Activated naive CD8-positive, alpha-beta T cell treated with anti-CD3 and anti-CD28 coated beads, Interleukin-2, amount 10 ng/mL, durations not matched to agents 7 days and 5 days (primary cell): ENCODE measurements around the gene MTURN. TPM values are rescaled to one million over a fixed set of nuclear protein-coding genes. Genes with fewer than 3 reads are reported as not detected.

Experiments
- ATAC-seq: fragments of 150-1000 bp; cut with Tn5 transposase; one replicate; pipeline ENCODE4 v1.10.0; 2021; ENCODE audit warnings: low read depth, moderate library complexity
- POLR2A ChIA-PET: fragments of 350-600 bp; sonication (Branson Sonifier 250); formaldehyde crosslinking; loops from one replicate; lab custom pipeline; 2021; ENCODE audit warnings: antibody characterized with exemption; lab: Charles Lee
- DNase-seq: peaks from one replicate; pipeline ENCODE4 v3.0.0; 2021
- H3K27ac Mint-ChIP-seq: one replicate; pipeline ENCODE4 v1.8.0; 2022; ENCODE audit warnings: mild to moderate bottlenecking, mixed read lengths
- H3K27me3 Mint-ChIP-seq: one replicate; pipeline ENCODE4 v1.8.0; 2022; ENCODE audit warnings: mild to moderate bottlenecking, moderate library complexity, mixed read lengths
- H3K36me3 Mint-ChIP-seq: one replicate; pipeline ENCODE4 v1.8.0; 2021; ENCODE audit warnings: mild to moderate bottlenecking, mixed read lengths
- H3K4me1 Mint-ChIP-seq: one replicate; pipeline ENCODE4 v1.8.0; 2021; ENCODE audit warnings: mixed read lengths
- H3K4me3 Mint-ChIP-seq: one replicate; pipeline ENCODE4 v1.8.0; 2022; ENCODE audit warnings: mild to moderate bottlenecking, moderate library complexity, mixed read lengths
- H3K9me3 Mint-ChIP-seq: one replicate; pipeline ENCODE4 v1.8.0; 2021; ENCODE audit warnings: mixed read lengths
- total RNA-seq, 2 experiments: library from RNA; stranded (reverse); gene quantifications; one replicate each; pipeline ENCODE4 v1.2.3, GENCODE V29; 2021

MTURN gene
- total RNA-seq, 2 experiments from 2014 or later, result 6.1 to 9.7 TPM

- POLR2A ChIA-PET, result interaction anchor here (0.7 kb wide), 1 partner anchor 911 kb away, joined by 3 read pairs; no protein-coding TSS in a partner anchor
- Mint-ChIP-seq H3K9me3 (peaks cover 14% of the 10 kb centered on the region), H3K27ac (no peak overlapping the region), H3K27me3 (no peaks in the 10 kb centered on the region), H3K36me3 (peaks cover 12% of the 10 kb centered on the region), H3K4me1 (peaks cover 2% of the 10 kb centered on the region), H3K4me3 (no peak overlapping the region)
- DNase-seq, result no peak
- no peak for ATAC-seq
Observed at GRCh38 chr7:30114536-30115238, 20.1 kb upstream of the MTURN start.

- Mint-ChIP-seq H3K36me3 (peaks cover 12% of the 10 kb centered on the region), H3K27me3 (no peaks in the 10 kb centered on the region), H3K9me3 (peaks cover 10% of the 10 kb centered on the region), H3K27ac (no peak overlapping the region), H3K4me1 (peaks cover 2% of the 10 kb centered on the region), H3K4me3 (no peak overlapping the region)
- DNase-seq, result no peak
- POLR2A ChIA-PET, result interaction anchor here (0.6 kb wide), 1 partner anchor 21 kb away, joined by 3 read pairs; no protein-coding TSS in a partner anchor
- ATAC-seq, result no peak
Observed at GRCh38 chr7:30115709-30116297, 19.0 kb upstream of the MTURN start.

DNA sequence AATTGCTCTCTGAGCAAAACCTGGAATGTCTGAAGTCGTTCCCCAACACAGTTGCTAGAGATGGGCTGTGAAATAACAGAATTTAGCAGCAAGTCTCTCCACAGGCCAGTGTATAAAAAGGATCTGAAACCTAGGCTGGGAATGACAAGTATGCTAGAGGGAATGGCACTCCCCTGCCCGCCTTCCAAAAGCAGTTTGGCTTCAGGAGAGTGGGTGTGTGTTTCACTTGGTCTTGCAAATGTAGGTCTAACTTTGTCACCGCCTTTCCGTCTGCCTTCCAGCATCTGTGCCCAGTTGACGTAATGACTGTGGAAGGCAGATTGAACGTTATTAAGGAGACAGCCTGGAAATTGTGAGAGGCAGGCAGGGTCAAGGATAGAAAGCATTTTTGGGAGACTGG, 18.0 kb upstream of the MTURN start:
- Mint-ChIP-seq H3K27me3 (no peaks in the 10 kb centered on the region), H3K4me3 (no peak overlapping the region)
- POLR2A ChIA-PET, result interaction anchor here (0.6 kb wide), 1 partner anchor 22 kb away, joined by 3 read pairs; no protein-coding TSS in a partner anchor

DNA sequence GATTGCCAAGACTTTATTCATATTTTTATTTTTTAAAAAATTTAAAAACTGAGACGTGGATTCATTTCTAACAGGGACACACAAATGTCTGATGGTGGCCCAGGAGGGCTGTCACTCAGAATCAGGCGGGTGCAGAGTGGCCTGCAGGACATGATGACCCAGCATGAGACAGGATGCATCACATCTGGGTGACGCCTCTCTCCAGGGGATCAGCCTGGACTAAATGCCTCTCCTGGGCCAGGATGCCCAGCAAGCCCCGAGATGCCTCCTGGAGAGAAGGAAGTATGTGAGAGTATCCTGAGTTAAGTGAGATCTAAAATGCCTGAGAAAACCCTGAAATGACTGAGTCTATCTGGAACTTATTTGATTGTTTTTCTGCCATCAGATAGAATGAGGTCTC, 16.9 kb upstream of the MTURN start:
- peaks cover 9% of the 10 kb centered on the region for H3K9me3 Mint-ChIP-seq
- no peak overlapping the region for H3K27ac Mint-ChIP-seq
- DNase-seq, result no peak
- peaks cover 4% of the 10 kb centered on the region for H3K4me1 Mint-ChIP-seq
- POLR2A ChIA-PET, result no interaction called here
- no peak for ATAC-seq
- H3K27me3 Mint-ChIP-seq, result no peaks in the 10 kb centered on the region
- no peak overlapping the region for H3K4me3 Mint-ChIP-seq
- peaks cover 11% of the 10 kb centered on the region for H3K36me3 Mint-ChIP-seq

More for the DNA sequence above, 18.0 kb upstream of the MTURN start:
- Mint-ChIP-seq H3K4me1 (peaks cover 2% of the 10 kb centered on the region), H3K9me3 (peaks cover 10% of the 10 kb centered on the region), H3K27ac (no peak overlapping the region), H3K36me3 (peaks cover 12% of the 10 kb centered on the region)
- ATAC-seq, result no peak
- no peak for DNase-seq

DNA sequence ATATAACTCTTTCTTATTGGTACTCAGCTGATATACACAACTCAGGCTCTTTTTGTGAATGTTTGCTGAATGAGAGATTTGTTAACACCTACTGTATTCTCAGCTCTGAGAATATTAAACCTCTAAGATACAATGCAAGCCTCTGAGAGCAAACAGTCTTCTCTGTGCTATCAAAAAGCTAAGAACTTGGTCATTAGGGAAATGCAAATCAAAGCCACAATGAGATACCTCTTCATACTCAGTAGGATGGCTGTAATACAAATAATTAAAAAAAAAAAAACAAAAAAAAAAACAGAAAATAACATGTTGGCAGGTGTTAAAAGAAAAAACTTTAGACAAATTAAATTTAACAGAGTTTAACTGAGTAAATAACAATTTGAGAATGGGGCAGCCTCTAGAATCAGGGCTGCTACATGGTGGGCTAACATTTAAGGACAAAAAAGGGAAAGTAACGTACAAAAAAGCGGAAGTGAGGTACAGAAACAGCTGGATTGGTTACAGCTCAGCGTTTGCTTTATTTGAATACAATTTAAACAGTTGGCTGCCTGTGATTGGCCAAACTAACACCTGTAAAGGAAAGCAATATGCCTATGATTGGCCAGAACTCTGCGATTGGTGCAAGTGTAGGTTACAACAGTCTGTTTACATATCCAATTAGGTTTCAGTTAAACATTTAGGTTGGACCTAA, 14.8 kb upstream of the MTURN start:
- ATAC-seq, result no peak
- Mint-ChIP-seq H3K4me3 (no peak overlapping the region), H3K27ac (no peak overlapping the region), H3K9me3 (no peaks in the 10 kb centered on the region), H3K4me1 (peaks cover 2% of the 10 kb centered on the region), H3K27me3 (no peaks in the 10 kb centered on the region), H3K36me3 (no peaks in the 10 kb centered on the region)
- no peak for DNase-seq
- POLR2A ChIA-PET, result no interaction called here

DNA sequence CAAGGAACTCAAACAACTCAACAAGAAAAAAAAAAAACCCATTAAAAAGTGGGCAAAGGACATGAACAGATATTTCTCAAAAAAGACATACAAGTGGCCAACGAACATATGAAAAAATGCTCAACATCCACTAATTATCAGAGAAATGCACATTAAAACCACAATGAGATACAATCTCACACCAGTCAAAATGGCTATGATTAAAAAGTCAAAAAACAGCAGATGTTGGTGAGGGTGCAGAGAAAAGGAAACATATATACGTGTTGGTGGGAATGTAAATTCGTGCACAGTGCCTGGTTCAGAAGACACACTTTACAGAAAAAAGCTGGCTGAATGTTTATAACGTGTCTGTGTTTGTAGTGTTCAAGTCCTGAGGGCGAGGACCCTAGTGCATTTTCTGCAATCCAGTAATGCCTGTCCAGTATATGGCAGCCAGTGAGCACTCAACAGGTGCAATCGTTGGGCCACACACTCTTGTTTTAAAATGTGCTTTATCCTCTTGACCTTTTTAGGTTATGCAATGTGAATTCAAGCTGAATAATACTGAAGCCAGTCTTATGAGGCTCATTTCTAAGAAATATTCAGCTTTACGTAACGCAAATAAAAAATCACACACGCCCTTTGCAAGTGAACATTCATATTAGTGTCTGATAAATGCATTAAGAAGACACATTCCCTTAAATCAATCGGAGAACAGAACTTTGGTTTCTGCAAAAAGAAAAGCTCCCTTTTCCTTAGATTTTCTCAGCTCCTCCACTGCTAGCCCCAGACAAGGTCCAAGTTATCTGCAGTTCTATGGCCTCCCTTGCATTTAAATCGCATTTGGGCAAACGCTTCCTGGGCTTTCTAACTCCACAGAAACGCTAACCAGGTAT, 813 bp upstream of the MTURN start:
- Mint-ChIP-seq H3K4me3 (peak overlapping the region; percentile 82), H3K4me1 (peaks cover 9% of the 10 kb centered on the region), H3K27ac (no peak overlapping the region), H3K36me3 (peaks cover 2% of the 10 kb centered on the region), H3K9me3 (no peaks in the 10 kb centered on the region), H3K27me3 (peaks cover 34% of the 10 kb centered on the region)
- ATAC-seq (no peak), DNase-seq (no peak)
- POLR2A ChIA-PET, result no interaction called here

GRCh38 chr7:30135301-30136116, 723 bp downstream of the MTURN start:
- Mint-ChIP-seq H3K27ac (peak overlapping the region; percentile 72), H3K4me1 (peaks cover 7% of the 10 kb centered on the region), H3K36me3 (no peaks in the 10 kb centered on the region), H3K27me3 (peaks cover 34% of the 10 kb centered on the region), H3K9me3 (no peaks in the 10 kb centered on the region), H3K4me3 (peak overlapping the region; percentile 85)
- POLR2A ChIA-PET, result interaction anchor here (1.2 to 1.4 kb wide), 2 partner anchors 13 to 22 kb away, joined by 3 to 4 read pairs; no protein-coding TSS in a partner anchor
- peak; percentile 59 for DNase-seq
- ATAC-seq, result peak; percentile 25

- no peak for DNase-seq
- Mint-ChIP-seq H3K27me3 (peaks cover 29% of the 10 kb centered on the region), H3K27ac (no peak overlapping the region), H3K36me3 (no peaks in the 10 kb centered on the region), H3K9me3 (no peaks in the 10 kb centered on the region), H3K4me1 (peaks cover 7% of the 10 kb centered on the region), H3K4me3 (peak overlapping the region; percentile 85)
- POLR2A ChIA-PET, result interaction anchor here (1.4 kb wide), 1 partner anchor 13 kb away, joined by 4 read pairs; no protein-coding TSS in a partner anchor
- ATAC-seq, result no peak
Observed at GRCh38 chr7:30136117-30136731, 1.4 kb downstream of the MTURN start.

DNA sequence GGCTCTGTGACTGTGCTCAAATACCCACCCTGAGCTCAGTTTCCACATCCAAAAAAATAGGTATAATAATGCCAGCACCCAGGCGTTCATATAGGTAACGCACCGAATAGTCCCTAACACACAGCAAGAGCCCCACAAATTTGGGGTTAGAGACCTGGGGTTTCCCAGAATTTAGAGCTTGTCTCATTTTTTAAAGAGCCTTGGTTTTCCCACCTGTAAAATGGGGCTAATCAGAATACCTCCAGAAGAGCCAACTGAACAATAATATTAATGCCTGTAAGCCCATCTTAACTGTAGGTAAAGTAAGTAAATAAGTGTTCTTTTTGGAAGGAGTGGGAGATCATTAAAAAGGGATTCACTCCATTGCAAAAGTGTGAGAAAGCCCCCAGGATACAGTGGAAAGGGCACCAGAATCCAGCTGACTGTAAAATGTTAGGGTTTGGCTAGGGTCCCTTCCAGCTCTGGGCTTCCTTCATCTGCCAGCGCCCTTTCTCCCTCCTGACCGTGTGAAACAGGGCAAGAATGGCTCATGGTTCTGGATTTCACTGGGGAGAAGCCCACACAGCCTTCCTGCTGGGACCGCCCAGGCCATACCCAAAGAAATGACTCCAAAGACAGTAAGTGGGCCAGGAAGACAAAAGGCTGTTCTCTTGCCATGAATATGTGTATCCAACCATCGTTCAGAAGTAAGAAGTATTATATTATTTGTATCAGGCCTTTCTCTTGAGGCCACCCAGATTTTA, 2.1 kb downstream of the MTURN start:
- peaks cover 7% of the 10 kb centered on the region for H3K4me1 Mint-ChIP-seq
- peak overlapping the region; percentile 10 for H3K4me3 Mint-ChIP-seq
- ATAC-seq (no peak), DNase-seq (no peak)
- H3K9me3 Mint-ChIP-seq, result no peaks in the 10 kb centered on the region
- H3K27ac Mint-ChIP-seq, result no peak overlapping the region
- POLR2A ChIA-PET, result no interaction called here
- H3K27me3 Mint-ChIP-seq, result peaks cover 26% of the 10 kb centered on the region
- no peaks in the 10 kb centered on the region for H3K36me3 Mint-ChIP-seq

DNA sequence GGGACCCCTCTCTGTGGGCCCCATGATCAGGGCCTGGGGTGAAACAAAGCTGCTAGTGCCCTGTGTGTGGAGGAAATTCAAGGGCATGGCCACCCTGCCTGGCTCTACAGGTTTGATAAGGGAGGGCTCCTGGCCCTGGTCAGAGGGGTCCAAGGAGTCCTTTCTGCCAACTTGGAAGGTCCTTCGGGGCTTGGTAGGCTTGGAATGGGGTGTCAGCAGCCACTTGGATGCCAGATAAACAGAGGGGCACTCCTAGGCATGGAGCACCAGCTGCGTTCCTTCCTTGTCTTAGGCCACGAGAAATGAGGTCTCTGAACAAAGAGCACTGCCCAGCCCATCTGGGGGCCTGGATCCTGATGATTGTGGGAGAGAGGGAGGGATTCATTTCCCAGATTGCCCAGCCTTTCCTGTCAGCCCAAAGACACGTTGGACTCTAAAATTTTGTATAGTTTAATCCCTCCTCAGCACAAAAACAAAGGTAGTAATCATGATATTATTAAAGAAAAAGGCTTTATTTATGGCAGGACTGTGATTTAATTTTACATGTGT, 5.1 kb downstream of the MTURN start:
- Mint-ChIP-seq H3K9me3 (no peaks in the 10 kb centered on the region), H3K27me3 (peaks cover 7% of the 10 kb centered on the region), H3K36me3 (no peaks in the 10 kb centered on the region), H3K27ac (no peak overlapping the region), H3K4me1 (peaks cover 7% of the 10 kb centered on the region), H3K4me3 (no peak overlapping the region)
- POLR2A ChIA-PET, result interaction anchor here (0.6 kb wide), 1 partner anchor 9 kb away, joined by 3 read pairs; no protein-coding TSS in a partner anchor
- no peak for DNase-seq
- no peak for ATAC-seq

GRCh38 chr7:30140456-30140855, 5.7 kb downstream of the MTURN start:
- POLR2A ChIA-PET, result no interaction called here
- Mint-ChIP-seq H3K4me3 (no peak overlapping the region), H3K4me1 (peaks cover 7% of the 10 kb centered on the region), H3K9me3 (no peaks in the 10 kb centered on the region), H3K27me3 (peaks cover 7% of the 10 kb centered on the region), H3K27ac (no peak overlapping the region), H3K36me3 (no peaks in the 10 kb centered on the region)
- no peak for ATAC-seq
- DNase-seq, result no peak
